SJSA1 (cell line): Measurements from ENCODE around the gene BCKDHB. TPM values are rescaled to one million over a fixed set of nuclear protein-coding genes. Genes with fewer than 3 reads are reported as not detected.

Source experiments
- DNase-seq, 2 experiments: peaks; one replicate each; pipeline ENCODE4 v3.0.0-alpha.2; 2015 to 2020; ENCODE audit warnings: low spot score in 2 of 2, low read depth in 1 of 2
- H3K27ac ChIP-seq: fragments of 250-450 bp; sonication (Bioruptor Pico); 2 replicates; pipeline ENCODE4 v1.5.1; 2020; ENCODE audit warnings: mild to moderate bottlenecking, moderate library complexity
- H3K27me3 ChIP-seq: fragments of 250-450 bp; sonication (Bioruptor Pico); replicated peaks from 2 replicates; pipeline ENCODE4 v1.5.1; 2020; ENCODE audit warnings: mild to moderate bottlenecking, moderate library complexity
- H3K36me3 ChIP-seq: fragments of 250-450 bp; sonication (Bioruptor Pico); 2 replicates; pipeline ENCODE4 v1.5.1; 2020; ENCODE audit warnings: mild to moderate bottlenecking
- H3K4me1 ChIP-seq: fragments of 250-450 bp; sonication (Bioruptor Pico); replicated peaks from 2 replicates; pipeline ENCODE4 v1.6.1; 2021; ENCODE audit warnings: mild to moderate bottlenecking
- H3K4me3 ChIP-seq: fragments of 250-450 bp; sonication (Bioruptor Pico); 2 replicates; pipeline ENCODE4 v1.5.1; 2020; ENCODE audit warnings: mild to moderate bottlenecking
- H3K9me3 ChIP-seq: fragments of 250-450 bp; sonication (Bioruptor Pico); replicated peaks from 2 replicates; pipeline ENCODE4 v1.5.1; 2020; ENCODE audit warnings: mild to moderate bottlenecking
- total RNA-seq: library from RNA; depleted of rRNA; stranded (reverse); fragments of >200 nt; shearing (Covaris generic); gene quantifications from 2 replicates; pipeline ENCODE4 v1.2.3, GENCODE V29; 2014; rRNA removed

Gene BCKDHB
- total RNA-seq, 1 experiment from 2014 or later = 27.5 TPM

GRCh38 chr6:80380566-80380965 is 274.1 kb downstream of the BCKDHB start:
- H3K27me3 ChIP-seq = no peaks in the 10 kb centered on the region
- DNase-seq = no peak
- H3K27ac ChIP-seq = no peak overlapping the region

GRCh38 chr6:80382811-80383210 is 276.3 kb downstream of the BCKDHB start:
- no peaks in the 10 kb centered on the region for H3K4me1 ChIP-seq
- H3K4me3 ChIP-seq = no peak overlapping the region
- no peak for DNase-seq
- H3K36me3 ChIP-seq = no peaks in the 10 kb centered on the region
- no peak overlapping the region for H3K27ac ChIP-seq
- no peaks in the 10 kb centered on the region for H3K9me3 ChIP-seq
- no peaks in the 10 kb centered on the region for H3K27me3 ChIP-seq

More at GRCh38 chr6:80380566-80380965, 274.1 kb downstream of the BCKDHB start:
- no peaks in the 10 kb centered on the region for H3K36me3 ChIP-seq
- no peak overlapping the region for H3K4me3 ChIP-seq
- H3K4me1 ChIP-seq = no peaks in the 10 kb centered on the region
- H3K9me3 ChIP-seq = no peaks in the 10 kb centered on the region

GRCh38 chr6:80388507-80388906 is 282.0 kb downstream of the BCKDHB start:
- Histone ChIP-seq H3K9me3 (no peaks in the 10 kb centered on the region), H3K4me1 (no peaks in the 10 kb centered on the region), H3K27me3 (no peaks in the 10 kb centered on the region), H3K4me3 (no peak overlapping the region), H3K27ac (no peak overlapping the region), H3K36me3 (no peaks in the 10 kb centered on the region)
- no peak for DNase-seq

Other genes starting within 250 kb of the BCKDHB start
- gene ELOVL4, start 159.1 kb upstream of the BCKDHB start, total RNA-seq = 1.2 and 1.3 TPM in 2 replicates
- 82.3 and 112 TPM in 2 replicates for gene TTK, start 102.0 kb upstream of the BCKDHB start, total RNA-seq